ENCODE measurements around the gene ANTXR1. TPM values are rescaled to one million over a fixed set of nuclear protein-coding genes. Genes with fewer than 3 reads are reported as not detected.

The ANTXR1 gene
- total and polyA plus RNA-seq, 2 of the 8 experiments (the other 6 are each of a cell fraction or from before 2014, with no cell fraction given) = 15.8 to 44.3 TPM

- no peaks in the 10 kb centered on the region; the same call in 1 of the 2 replicates for H3K79me1 ChIP-seq (ENCODE audit: low read depth, low read length)
- FAIRE-seq (no peak), DNase-seq (ENCODE audit: low read depth in 1 of 2, low spot score in 2 of 2) (no peak)
- H2BK5ac ChIP-seq (ENCODE audit: low read depth, low read length) = no peak overlapping the region
- H2BK15ac ChIP-seq (ENCODE audit: low read length) = no peak overlapping the region
- H4K5ac ChIP-seq (ENCODE audit: insufficient read length, low read depth, low read length) = no peak overlapping the region
- H3K4me3 ChIP-seq (ENCODE audit: extremely low read depth in 1 of 4, insufficient read depth in 2 of 4, low read depth in 3 of 4, low read length in 4 of 4) = no peak overlapping the region
- H4K91ac ChIP-seq (replicated peaks; ENCODE audit: insufficient read length, low read length) = no peak overlapping the region
- H2AK5ac ChIP-seq (ENCODE audit: low read depth, low read length) = no peak overlapping the region
- no peak overlapping the region for H3K23ac ChIP-seq (ENCODE audit: insufficient read length)
- H2AFZ ChIP-seq (ENCODE audit: low read length) = no peak overlapping the region
- H3K27me3 ChIP-seq (replicated peaks in 1 of 4; ENCODE audit: control insufficient read depth in 3 of 4, extremely low read depth in 1 of 4, insufficient read depth in 3 of 4, low read length in 3 of 4) = peaks cover 0 to 2% (median 0%) of the 10 kb centered on the region in 4 experiments; a peak in 1 of 7 replicates
- H3K4me1 ChIP-seq (replicated peaks in 1 of 4; ENCODE audit: control insufficient read depth in 3 of 4, insufficient read depth in 4 of 4, low read length in 3 of 4) = peaks cover 3 to 11% (median 5%) of the 10 kb centered on the region in 4 experiments; a peak in 3 of 7 replicates
- H3K9ac ChIP-seq (replicated peaks in 1 of 4; ENCODE audit: extremely low read depth in 1 of 4, low read depth in 3 of 4, low read length in 3 of 4) = no peak overlapping the region
- H3K36me3 ChIP-seq (ENCODE audit: control insufficient read depth in 2 of 4, insufficient read depth in 4 of 4, low read length in 3 of 4) = no peaks in the 10 kb centered on the region
- H3K18ac ChIP-seq (ENCODE audit: extremely low read depth, low read length) = no peak overlapping the region
- peaks cover 2 to 8% of the 10 kb centered on the region in 2 experiments for H4K20me1 ChIP-seq (replicated peaks in 1 of 2; ENCODE audit: control insufficient read depth in 1 of 2, insufficient read depth in 2 of 2, low read length in 2 of 2)
- ChIA-PET CTCF (ENCODE audit: partially characterized antibody) (interaction anchor here (1.3 to 2.3 kb wide), 3 partner anchors 8 to 74 kb away, joined by 3 to 7 read pairs (median 6); no protein-coding TSS in a partner anchor), POLR2A (ENCODE audit: partially characterized antibody) (interaction anchor here (0.7 kb wide), 1 partner anchor 17 kb away, joined by 4 read pairs; no protein-coding TSS in a partner anchor)
- H2BK12ac ChIP-seq (ENCODE audit: low read depth, low read length) = no peak overlapping the region
- H2BK120ac ChIP-seq (replicated peaks; ENCODE audit: low read depth, low read length) = no peak overlapping the region
- H3K27ac ChIP-seq (ENCODE audit: low read depth, low read length) = no peak overlapping the region
- H3K14ac ChIP-seq (ENCODE audit: insufficient read length) = no peak overlapping the region
- H2BK20ac ChIP-seq (ENCODE audit: low read length) = no peak overlapping the region
- no peak overlapping the region for H3K4me2 ChIP-seq (ENCODE audit: insufficient read depth in 1 of 2, low read depth in 2 of 2, low read length in 2 of 2)
- no peaks in the 10 kb centered on the region for H3K9me3 ChIP-seq (ENCODE audit: insufficient read depth in 2 of 2, low read depth in 1 of 2, low read length in 1 of 2)
- H3K56ac ChIP-seq (replicated peaks; ENCODE audit: insufficient read length, low read depth, low read length) = no peak overlapping the region
- 87% methylated on average over 3 of the region's 3 CpGs; no CpG with 5 or more reads in 1 of the 2 experiments for WGBS, 2 experiments (ENCODE audit: extremely low coverage in 1 of 2, insufficient coverage in 1 of 2, insufficient read length in 1 of 2, insufficient replicate concordance in 2 of 2, low coverage in 1 of 2, low lambda C conversion rate in 2 of 2, missing lambda C conversion rate in 1 of 2)
- H3K23me2 ChIP-seq (ENCODE audit: low read depth, low read length) = peaks cover 8% of the 10 kb centered on the region
- H3K4ac ChIP-seq (replicated peaks; ENCODE audit: insufficient read length, low read depth, low read length) = no peak overlapping the region
- H4K8ac ChIP-seq (ENCODE audit: extremely low read depth, insufficient read depth, low read length) = no peak overlapping the region
- H3K79me2 ChIP-seq (ENCODE audit: control insufficient read depth in 1 of 2, insufficient read depth in 2 of 2, low read length in 2 of 2) = peaks cover 0 to 75% of the 10 kb centered on the region in 2 experiments; a peak in 3 of 4 replicates
- no peak for TF ChIP-seq TEAD4 (IDR thresholded peaks at IDR 0.05; ENCODE audit: low read depth, low read length)
- TF ChIP-seq EZH2 (IDR thresholded peaks at IDR 0.05; ENCODE audit: low read depth, low read length, severe bottlenecking) = no peak
- TF ChIP-seq TAF1 (IDR thresholded peaks at IDR 0.05; ENCODE audit: low read depth, low read length) = no peak
- TF ChIP-seq, protein P1, sequence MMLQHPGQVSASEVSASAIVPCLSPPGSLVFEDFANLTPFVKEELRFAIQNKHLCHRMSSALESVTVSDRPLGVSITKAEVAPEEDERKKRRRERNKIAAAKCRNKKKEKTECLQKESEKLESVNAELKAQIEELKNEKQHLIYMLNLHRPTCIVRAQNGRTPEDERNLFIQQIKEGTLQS (IDR thresholded peaks at IDR 0.05; ENCODE audit: insufficient read depth, low read depth, low read length) = no peak
- no peak for TF ChIP-seq SIX5 (IDR thresholded peaks at IDR 0.05; ENCODE audit: low read depth, low read length)
- TF ChIP-seq EGR1 (IDR thresholded peaks at IDR 0.05; ENCODE audit: borderline replicate concordance, low read depth, low read length) = no peak
- no peak for TF ChIP-seq SP1 (IDR thresholded peaks at IDR 0.05; ENCODE audit: low read depth, low read length)
- TF ChIP-seq ZNF274 (IDR thresholded peaks at IDR 0.05; ENCODE audit: borderline replicate concordance, extremely low read depth, low read length) = no peak
- no peak for TF ChIP-seq SIRT6 (IDR thresholded peaks at IDR 0.05; ENCODE audit: low read length)
- TF ChIP-seq GTF2F1 (IDR thresholded peaks at IDR 0.05; ENCODE audit: borderline replicate concordance, low read depth, low read length) = no peak
- no peak for TF ChIP-seq RAD21 (IDR thresholded peaks at IDR 0.05 in 1 of 2, conservative IDR thresholded peaks at IDR 0.05 in 1 of 2; ENCODE audit: low read depth in 2 of 2, low read length in 2 of 2)
- TF ChIP-seq JUND (IDR thresholded peaks at IDR 0.05; ENCODE audit: low read length) = no peak
Measured at GRCh38 chr2:69017835-69018234, 4.9 kb downstream of the ANTXR1 start.

Measured in H1 (cell line).